Mesenchymal stem cell (in vitro differentiated cells and primary cell): ENCODE data around the gene NFATC2.

Source experiments
- DNase-seq: peaks from one replicate; pipeline ENCODE4 v3.0.0-alpha.2; 2013
- H2AFZ ChIP-seq: one replicate; pipeline ENCODE4 v1.6.1; 2013; ENCODE audit warnings: low read depth, mild to moderate bottlenecking, control low read depth, inconsistent platforms, low read length, moderate library complexity
- H2AK5ac ChIP-seq: 2 replicates; pipeline ENCODE4 v1.6.1; 2013; ENCODE audit warnings: low read length, moderate library complexity, mild to moderate bottlenecking, inconsistent platforms; ENCODE audit not compliant: severe bottlenecking
- H2BK120ac ChIP-seq: one replicate; pipeline ENCODE4 v1.6.1; 2013; ENCODE audit warnings: low read depth, mild to moderate bottlenecking, inconsistent platforms, low read length, moderate library complexity
- H2BK12ac ChIP-seq, 2 experiments: one replicate each; pipeline ENCODE4 v1.6.1; 2013; ENCODE audit warnings: inconsistent platforms in 2 of 2, low read length in 2 of 2, mild to moderate bottlenecking in 2 of 2, moderate library complexity in 2 of 2, control low read depth in 1 of 2
- H2BK15ac ChIP-seq: one replicate; pipeline ENCODE4 v1.6.1; 2013; ENCODE audit warnings: mild to moderate bottlenecking, low read depth, inconsistent platforms; ENCODE audit not compliant: poor library complexity, severe bottlenecking
- H2BK5ac ChIP-seq: 2 replicates; pipeline ENCODE4 v1.6.1; 2013; ENCODE audit warnings: low read depth, mild to moderate bottlenecking, low read length, control low read depth, inconsistent platforms; ENCODE audit not compliant: poor library complexity, severe bottlenecking
- H3K14ac ChIP-seq, 2 experiments: one replicate each; pipeline ENCODE4 v1.6.1; 2013; ENCODE audit warnings: inconsistent platforms in 2 of 2, low read length in 2 of 2, control low read depth in 1 of 2, mild to moderate bottlenecking in 1 of 2, moderate library complexity in 1 of 2
- H3K18ac ChIP-seq, 2 experiments: one replicate each; pipeline ENCODE4 v1.6.1; 2013; ENCODE audit warnings: inconsistent platforms in 2 of 2, low read length in 2 of 2, control low read depth in 1 of 2, low read depth in 1 of 2, mild to moderate bottlenecking in 1 of 2
- H3K23ac ChIP-seq, 2 experiments: one replicate each; pipeline ENCODE4 v1.6.1; 2013; ENCODE audit warnings: inconsistent platforms in 2 of 2, low read length in 2 of 2, mild to moderate bottlenecking in 2 of 2, moderate library complexity in 2 of 2, control low read depth in 1 of 2
- H3K27ac ChIP-seq: 2 replicates; pipeline ENCODE4 v1.5.1; 2013; ENCODE audit warnings: mild to moderate bottlenecking, moderate library complexity, low read length, control low read depth, inconsistent platforms; ENCODE audit not compliant: poor library complexity, severe bottlenecking
- H3K27me3 ChIP-seq, 2 experiments: 2 replicates each; pipeline versions ENCODE4 v1.6.1 to v1.7.0; 2013; ENCODE audit warnings: low read length in 2 of 2, mild to moderate bottlenecking in 2 of 2, moderate library complexity in 2 of 2, control low read depth in 1 of 2, inconsistent platforms in 1 of 2; ENCODE audit not compliant: control insufficient read depth in 1 of 2, insufficient read depth in 1 of 2
- H3K36me3 ChIP-seq, 2 experiments: 2 replicates each; pipeline versions ENCODE4 v1.6.1 to v1.7.0; 2013; ENCODE audit warnings: low read length in 2 of 2, control low read depth in 1 of 2, inconsistent platforms in 1 of 2, low read depth in 1 of 2, mild to moderate bottlenecking in 1 of 2; ENCODE audit not compliant: insufficient read depth in 2 of 2, control insufficient read depth in 1 of 2
- H3K4ac ChIP-seq, 2 experiments: one replicate each; pipeline ENCODE4 v1.6.1; 2013; ENCODE audit warnings: inconsistent platforms in 2 of 2, low read length in 2 of 2, mild to moderate bottlenecking in 2 of 2, moderate library complexity in 2 of 2, control low read depth in 1 of 2, low read depth in 1 of 2
- H3K4me1 ChIP-seq: 2 replicates; pipeline ENCODE4 v1.6.1; 2013; ENCODE audit warnings: low read depth, low read length, control low read depth; ENCODE audit not compliant: control insufficient read depth, insufficient read depth
- H3K4me2 ChIP-seq: 2 replicates; pipeline ENCODE4 v1.6.1; 2013; ENCODE audit warnings: low read length, mild to moderate bottlenecking, inconsistent platforms; ENCODE audit not compliant: poor library complexity, severe bottlenecking
- H3K4me3 ChIP-seq, 2 experiments: 2 replicates each; pipeline versions ENCODE4 v1.5.1 to v1.7.0; 2013; ENCODE audit warnings: low read length in 2 of 2, mild to moderate bottlenecking in 2 of 2, control low read depth in 1 of 2, low read depth in 1 of 2; ENCODE audit not compliant: insufficient read depth in 1 of 2
- H3K79me1 ChIP-seq: replicated peaks from 2 replicates; pipeline ENCODE4 v1.6.1; 2013; ENCODE audit warnings: mild to moderate bottlenecking, control low read depth, low read length, inconsistent platforms; ENCODE audit not compliant: poor library complexity, severe bottlenecking
- H3K9ac ChIP-seq: 2 replicates; pipeline ENCODE4 v1.7.0; 2013; ENCODE audit warnings: mild to moderate bottlenecking, low read length, moderate library complexity
- H3K9me3 ChIP-seq: 2 replicates; pipeline ENCODE4 v1.7.0; 2013; ENCODE audit warnings: mild to moderate bottlenecking, low read length; ENCODE audit not compliant: control insufficient read depth
- H4K8ac ChIP-seq: one replicate; pipeline ENCODE4 v1.6.1; 2013; ENCODE audit warnings: inconsistent platforms, mild to moderate bottlenecking, low read length, moderate library complexity
- H4K91ac ChIP-seq: one replicate; pipeline ENCODE4 v1.6.1; 2013; ENCODE audit warnings: mild to moderate bottlenecking, low read length, inconsistent platforms
- WGBS: methylation state at CpG from one replicate; pipeline ENCODE4 v1.1.7; 2013; ENCODE audit warnings: mixed read lengths; 5-methylcytosine and 5-hydroxymethylcytosine counted together

NFATC2 gene

DNA sequence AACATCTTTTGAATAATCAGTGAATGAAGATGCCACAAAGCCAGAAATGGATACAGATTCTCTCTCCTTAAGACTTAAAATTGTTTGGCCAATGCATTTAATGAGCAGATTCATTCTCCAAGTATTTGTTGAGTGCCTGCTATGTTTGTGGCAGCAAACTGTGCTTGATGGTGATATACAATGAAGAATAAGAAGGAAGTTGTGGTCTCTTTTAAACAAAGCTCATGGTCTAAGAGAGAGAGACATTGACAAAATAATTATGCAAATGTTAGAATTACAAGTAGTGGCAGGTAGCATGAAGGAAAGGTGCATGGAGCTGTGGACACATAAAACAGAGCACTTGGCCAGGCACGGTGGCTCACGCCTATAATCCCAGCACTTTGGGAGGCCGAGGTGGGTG is 28.3 kb downstream of the NFATC2 start:
- WGBS = 97% methylated on average over 3 of the region's 3 CpGs

GRCh38 chr20:51513545-51513944 is 29.0 kb downstream of the NFATC2 start:
- no peak overlapping the region for H2AK5ac ChIP-seq
- H3K14ac ChIP-seq = no peak overlapping the region
- H3K4me3 ChIP-seq = no peak overlapping the region
- H3K9me3 ChIP-seq = no peaks in the 10 kb centered on the region
- H3K4me2 ChIP-seq = no peak overlapping the region
- no peaks in the 10 kb centered on the region for H3K79me1 ChIP-seq
- no peak overlapping the region for H3K4ac ChIP-seq
- peaks cover 2% of the 10 kb centered on the region for H3K4me1 ChIP-seq
- 93% methylated on average over 4 of the region's 4 CpGs for WGBS
- peaks cover 0 to 6% of the 10 kb centered on the region in 2 experiments for H3K27me3 ChIP-seq
- DNase-seq = no peak
- H2BK120ac ChIP-seq = no peak overlapping the region
- H4K8ac ChIP-seq = no peak overlapping the region
- no peak overlapping the region for H4K91ac ChIP-seq
- H2BK12ac ChIP-seq = no peak overlapping the region
- no peak overlapping the region for H2BK5ac ChIP-seq
- no peak overlapping the region for H3K27ac ChIP-seq
- no peak overlapping the region for H2BK15ac ChIP-seq
- H3K36me3 ChIP-seq = no peaks in the 10 kb centered on the region
- H2AFZ ChIP-seq = no peak overlapping the region
- no peak overlapping the region for H3K23ac ChIP-seq
- no peak overlapping the region for H3K18ac ChIP-seq
- no peak overlapping the region for H3K9ac ChIP-seq

More for the DNA sequence above, 28.3 kb downstream of the NFATC2 start:
- Histone ChIP-seq H3K27me3 (peaks cover 0 to 6% of the 10 kb centered on the region in 2 experiments), H2AFZ (no peak overlapping the region), H2BK15ac (no peak overlapping the region), H2BK5ac (no peak overlapping the region), H3K4ac (no peak overlapping the region), H2AK5ac (no peak overlapping the region), H3K23ac (no peak overlapping the region), H3K4me1 (peaks cover 2% of the 10 kb centered on the region), H3K4me2 (no peak overlapping the region), H2BK12ac (no peak overlapping the region), H3K4me3 (no peak overlapping the region), H3K9me3 (no peaks in the 10 kb centered on the region), H4K8ac (no peak overlapping the region), H3K9ac (no peak overlapping the region), H3K36me3 (no peaks in the 10 kb centered on the region), H3K14ac (no peak overlapping the region), H3K79me1 (no peaks in the 10 kb centered on the region), H3K27ac (no peak overlapping the region), H2BK120ac (no peak overlapping the region), H3K18ac (no peak overlapping the region), H4K91ac (no peak overlapping the region)
- DNase-seq = no peak

GRCh38 chr20:51512645-51513044 is 29.9 kb downstream of the NFATC2 start:
- no peak overlapping the region for H2BK5ac ChIP-seq
- no peak overlapping the region for H3K4me2 ChIP-seq
- H4K8ac ChIP-seq = no peak overlapping the region
- no peak overlapping the region for H3K9ac ChIP-seq
- H3K27ac ChIP-seq = no peak overlapping the region
- H4K91ac ChIP-seq = no peak overlapping the region
- H3K9me3 ChIP-seq = no peaks in the 10 kb centered on the region
- H3K23ac ChIP-seq = no peak overlapping the region
- no peak overlapping the region for H2AK5ac ChIP-seq
- H2BK12ac ChIP-seq = no peak overlapping the region
- H3K4me1 ChIP-seq = peaks cover 2% of the 10 kb centered on the region
- H2BK120ac ChIP-seq = no peak overlapping the region
- no peak for DNase-seq
- H3K14ac ChIP-seq = no peak overlapping the region
- peaks cover 0 to 6% of the 10 kb centered on the region in 2 experiments for H3K27me3 ChIP-seq
- WGBS = 63% methylated on average over 2 of the region's 2 CpGs
- H2BK15ac ChIP-seq = no peak overlapping the region
- no peak overlapping the region for H2AFZ ChIP-seq
- no peaks in the 10 kb centered on the region for H3K36me3 ChIP-seq
- no peaks in the 10 kb centered on the region for H3K79me1 ChIP-seq
- H3K18ac ChIP-seq = no peak overlapping the region
- H3K4me3 ChIP-seq = no peak overlapping the region
- H3K4ac ChIP-seq = no peak overlapping the region

GRCh38 chr20:51511861-51512619 is 30.5 kb downstream of the NFATC2 start:
- Histone ChIP-seq H2BK12ac (no peak overlapping the region), H3K4ac (no peak overlapping the region), H3K9me3 (no peaks in the 10 kb centered on the region), H3K4me1 (peaks cover 2% of the 10 kb centered on the region), H3K4me3 (no peak overlapping the region), H4K91ac (no peak overlapping the region), H2BK120ac (no peak overlapping the region), H4K8ac (no peak overlapping the region), H3K4me2 (no peak overlapping the region), H3K27ac (no peak overlapping the region), H3K18ac (no peak overlapping the region), H2AK5ac (no peak overlapping the region), H2BK15ac (peak overlapping the region; percentile 8), H3K36me3 (no peaks in the 10 kb centered on the region), H2AFZ (no peak overlapping the region), H3K23ac (no peak overlapping the region), H2BK5ac (no peak overlapping the region), H3K14ac (peak overlapping the region in 1 of 2 experiments; percentile 68), H3K79me1 (no peaks in the 10 kb centered on the region), H3K9ac (no peak overlapping the region), H3K27me3 (peaks cover 0 to 6% of the 10 kb centered on the region in 2 experiments)
- 89% methylated on average over 10 of the region's 10 CpGs for WGBS
- no peak for DNase-seq
